Glutamatergic neuron (in vitro differentiated cells): ENCODE results near the gene ATP11B. TPM values are rescaled to one million over a fixed set of nuclear protein-coding genes. Genes with fewer than 3 reads are reported as not detected.

Experiments used
- DNase-seq: peaks from one replicate; pipeline ENCODE4 v3.0.0; 2022
- H3K27ac Mint-ChIP-seq: one replicate; pipeline ENCODE4 v1.8.0; 2020; ENCODE audit warnings: mild to moderate bottlenecking, mixed read lengths, inconsistent platforms; ENCODE audit not compliant: unreplicated experiment
- H3K27me3 Mint-ChIP-seq: one replicate; pipeline ENCODE4 v1.8.0; 2020; ENCODE audit warnings: mild to moderate bottlenecking, moderate library complexity, mixed read lengths, inconsistent platforms; ENCODE audit not compliant: unreplicated experiment
- H3K36me3 Mint-ChIP-seq: one replicate; pipeline ENCODE4 v1.8.0; 2020; ENCODE audit warnings: mild to moderate bottlenecking, mixed read lengths, inconsistent platforms; ENCODE audit not compliant: unreplicated experiment
- H3K4me1 Mint-ChIP-seq: one replicate; pipeline ENCODE4 v1.8.0; 2020; ENCODE audit warnings: mild to moderate bottlenecking, low read depth, mixed read lengths, inconsistent platforms; ENCODE audit not compliant: unreplicated experiment
- H3K4me3 Mint-ChIP-seq: one replicate; pipeline ENCODE4 v1.8.0; 2020; ENCODE audit warnings: mild to moderate bottlenecking, mixed read lengths, inconsistent platforms; ENCODE audit not compliant: unreplicated experiment
- H3K9me3 Mint-ChIP-seq: one replicate; pipeline ENCODE4 v1.8.0; 2020; ENCODE audit warnings: mild to moderate bottlenecking, moderate library complexity, mixed read lengths, inconsistent platforms; ENCODE audit not compliant: unreplicated experiment
- CTCF ChIP-seq: fragments of 200-600 bp; sonication (generic); IDR thresholded peaks from one replicate; pipeline ENCODE4 v1.5.0; 2021; ENCODE audit not compliant: partially characterized antibody, unreplicated experiment
- total RNA-seq: library from RNA; stranded (reverse); fragmentation: NEBNext Ultra II Directional; extraction: Animal tissue kit (Norgen Biotek cat#: 25700); gene quantifications from one replicate; pipeline ENCODE4 v1.2.1, GENCODE V29; 2021; ENCODE audit not compliant: unreplicated experiment

Gene ATP11B
- total RNA-seq, 1 donor from 2014 or later = 36.2 TPM

DNA sequence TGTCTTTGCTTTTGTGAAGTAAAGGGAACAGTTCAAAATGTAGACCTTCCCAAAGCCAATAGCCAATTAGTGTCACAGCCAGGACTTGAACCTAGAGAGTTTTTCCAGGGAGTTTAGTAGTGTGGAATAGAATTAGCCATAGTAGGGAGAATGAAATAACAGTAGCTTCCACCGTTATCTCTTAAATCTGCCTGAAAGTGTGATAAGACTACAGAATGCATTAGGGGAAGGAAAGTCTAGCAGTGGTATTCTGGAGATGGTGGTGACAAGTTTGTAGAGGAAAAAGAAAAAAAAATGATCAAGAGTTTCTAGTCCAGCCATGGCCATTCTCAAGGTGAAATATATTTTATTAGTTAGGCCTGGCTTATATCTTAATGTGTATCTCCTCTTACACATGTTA, 13.8 kb downstream of the ATP11B start:
- Mint-ChIP-seq H3K27me3 (peaks cover 2% of the 10 kb centered on the region), H3K4me1 (peaks cover 5% of the 10 kb centered on the region), H3K4me3 (no peak overlapping the region), H3K9me3 (no peaks in the 10 kb centered on the region), H3K27ac (no peak overlapping the region), H3K36me3 (no peaks in the 10 kb centered on the region)
- TF ChIP-seq CTCF = no peak
- DNase-seq = no peak

- no peak for TF ChIP-seq CTCF
- Mint-ChIP-seq H3K4me1 (no peaks in the 10 kb centered on the region), H3K27ac (no peak overlapping the region), H3K4me3 (no peak overlapping the region), H3K36me3 (no peaks in the 10 kb centered on the region), H3K27me3 (peaks cover 2% of the 10 kb centered on the region), H3K9me3 (no peaks in the 10 kb centered on the region)
- DNase-seq = no peak
Observed at GRCh38 chr3:182808041-182808770, 14.9 kb downstream of the ATP11B start.

GRCh38 chr3:182809531-182809930, 16.2 kb downstream of the ATP11B start:
- H3K27me3 Mint-ChIP-seq = peaks cover 2% of the 10 kb centered on the region
- no peaks in the 10 kb centered on the region for H3K9me3 Mint-ChIP-seq
- no peaks in the 10 kb centered on the region for H3K36me3 Mint-ChIP-seq
- H3K4me3 Mint-ChIP-seq = no peak overlapping the region
- DNase-seq = no peak
- TF ChIP-seq CTCF = no peak
- peaks cover 2% of the 10 kb centered on the region for H3K4me1 Mint-ChIP-seq
- no peak overlapping the region for H3K27ac Mint-ChIP-seq

GRCh38 chr3:182810574-182811268, 17.4 kb downstream of the ATP11B start:
- no peaks in the 10 kb centered on the region for H3K9me3 Mint-ChIP-seq
- no peak for TF ChIP-seq CTCF
- no peaks in the 10 kb centered on the region for H3K36me3 Mint-ChIP-seq
- peaks cover 7% of the 10 kb centered on the region for H3K4me1 Mint-ChIP-seq
- H3K4me3 Mint-ChIP-seq = no peak overlapping the region
- H3K27ac Mint-ChIP-seq = no peak overlapping the region
- no peak for DNase-seq
- peaks cover 2% of the 10 kb centered on the region for H3K27me3 Mint-ChIP-seq

DNA sequence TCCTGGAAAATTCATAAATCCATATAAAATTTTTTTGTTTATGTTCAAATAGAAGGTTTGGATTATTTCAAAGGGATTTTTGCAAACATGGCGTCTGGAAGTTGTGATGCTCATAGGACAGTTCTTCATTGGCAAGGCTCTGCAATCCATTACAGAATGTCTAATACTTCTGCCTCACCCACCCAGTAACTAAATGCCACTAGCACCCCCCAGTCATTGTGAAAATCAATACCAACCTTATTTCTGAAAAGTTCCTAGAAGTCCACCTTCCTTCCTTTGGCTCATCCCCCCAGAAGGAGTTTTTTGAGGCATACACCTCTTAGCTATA, 17.9 kb downstream of the ATP11B start:
- no peak for DNase-seq
- TF ChIP-seq CTCF = no peak
- H3K4me1 Mint-ChIP-seq = peaks cover 7% of the 10 kb centered on the region
- peaks cover 2% of the 10 kb centered on the region for H3K27me3 Mint-ChIP-seq
- H3K27ac Mint-ChIP-seq = no peak overlapping the region
- no peak overlapping the region for H3K4me3 Mint-ChIP-seq
- H3K36me3 Mint-ChIP-seq = no peaks in the 10 kb centered on the region
- H3K9me3 Mint-ChIP-seq = no peaks in the 10 kb centered on the region
